Smooth muscle cell (in vitro differentiated cells): ENCODE results near the gene ADISSP. TPM values are rescaled to one million over a fixed set of nuclear protein-coding genes. Genes with fewer than 3 reads are reported as not detected.

Experiments used
- DNase-seq: peaks from one replicate; lab custom pipeline; 2025; ENCODE audit not compliant: unreplicated experiment; lab: John Stamatoyannopoulos, UW
- H2AFZ ChIP-seq: fragments of 200-600 bp; sonication (generic); 2 replicates; pipeline ENCODE4 v1.6.0; 2016; ENCODE audit warnings: antibody characterized with exemption, low read depth, mild to moderate bottlenecking
- H3F3A ChIP-seq: fragments of 200-600 bp; sonication (generic); 2 replicates; pipeline ENCODE4 v1.6.0; 2017; ENCODE audit warnings: antibody characterized with exemption, low read depth
- H3K27ac ChIP-seq: fragments of 200-600 bp; sonication (generic); 2 replicates; pipeline ENCODE4 v1.5.1; 2016; ENCODE audit warnings: low read depth, mild to moderate bottlenecking
- H3K27me3 ChIP-seq: fragments of 200-600 bp; sonication (generic); 2 replicates; pipeline ENCODE4 v1.6.1; 2016; ENCODE audit warnings: low read depth, mild to moderate bottlenecking
- H3K36me3 ChIP-seq: fragments of 200-600 bp; sonication (generic); 2 replicates; pipeline ENCODE4 v1.5.1; 2016; ENCODE audit warnings: low read depth
- H3K4me1 ChIP-seq: fragments of 200-600 bp; sonication (generic); 2 replicates; pipeline ENCODE4 v1.5.1; 2016; ENCODE audit warnings: low read depth
- H3K4me2 ChIP-seq: fragments of 200-600 bp; sonication (generic); 2 replicates; pipeline ENCODE4 v1.6.0; 2016; ENCODE audit warnings: mild to moderate bottlenecking
- H3K4me3 ChIP-seq: fragments of 200-600 bp; sonication (generic); 2 replicates; pipeline ENCODE4 v1.5.1; 2016; ENCODE audit warnings: mild to moderate bottlenecking
- H3K79me2 ChIP-seq: fragments of 200-600 bp; sonication (generic); 2 replicates; pipeline ENCODE4 v1.6.0; 2016; ENCODE audit warnings: low read depth, mild to moderate bottlenecking
- H3K9ac ChIP-seq: fragments of 200-600 bp; sonication (generic); 2 replicates; pipeline ENCODE4 v1.6.0; 2016; ENCODE audit warnings: low read depth
- H3K9me3 ChIP-seq: fragments of 200-600 bp; sonication (generic); replicated peaks from 2 replicates; pipeline ENCODE4 v1.5.1; 2016; ENCODE audit warnings: low read depth
- H4K20me1 ChIP-seq: fragments of 200-600 bp; sonication (generic); 2 replicates; pipeline ENCODE4 v1.6.0; 2016; ENCODE audit warnings: low read depth
- WGBS: methylation state at CpG from one replicate; pipeline ENCODE4 v1.1.7; 2016; ENCODE audit warnings: low lambda C conversion rate; 5-methylcytosine and 5-hydroxymethylcytosine counted together
- polyA plus RNA-seq: library from polyadenylated mRNA; unstranded; fragments of >200 nt; fragmentation: Nextera tagmentation; extraction: Ambion mirVana; gene quantifications from 2 replicates; pipeline ENCODE4 v1.2.1, GENCODE V29; 2016
- total RNA-seq: library from RNA; depleted of rRNA; stranded (reverse); fragments of >200 nt; gene quantifications from 2 replicates; pipeline ENCODE4 v1.2.3, GENCODE V29; 2014
- TF ChIP-seq, protein P1 (sequence below): fragments of 200-600 bp; sonication (generic); IDR thresholded peaks from 2 replicates; pipeline ENCODE4 v1.5.1; 2017; ENCODE audit warnings: borderline replicate concordance, mild to moderate bottlenecking, antibody characterized with exemption; ENCODE audit not compliant: insufficient read depth, poor library complexity, severe bottlenecking

The ADISSP gene
- total and polyA plus RNA-seq, 2 experiments from 2014 or later = 7.6 to 46.7 TPM

DNA sequence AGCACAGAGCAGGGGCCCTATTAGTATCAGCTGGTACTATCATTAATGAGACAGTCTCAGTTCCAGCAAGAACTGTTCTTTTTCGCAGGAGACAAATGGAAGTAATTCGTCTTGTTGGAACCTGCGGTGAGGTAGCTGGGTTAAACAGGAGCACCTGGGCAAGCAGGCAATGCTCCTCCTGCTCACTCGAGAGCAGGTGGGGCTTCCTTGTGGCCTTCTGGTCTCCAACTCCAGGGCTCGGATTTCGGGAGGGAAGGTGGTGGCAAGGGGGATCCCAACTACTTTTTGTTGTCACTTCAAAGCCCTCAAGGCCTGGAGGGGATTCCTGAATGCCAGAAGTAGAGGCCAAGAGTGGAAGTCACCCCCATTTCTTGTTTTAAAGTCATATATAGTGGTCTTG, 15.0 kb upstream of the ADISSP start:
- no peaks in the 10 kb centered on the region for H3K36me3 ChIP-seq
- WGBS = 81% methylated on average over 6 of the region's 6 CpGs
- peaks cover 14% of the 10 kb centered on the region for H3F3A ChIP-seq
- no peak for DNase-seq
- H4K20me1 ChIP-seq = peaks cover 35% of the 10 kb centered on the region
- H3K4me1 ChIP-seq = peaks cover 10% of the 10 kb centered on the region
- H2AFZ ChIP-seq = no peak overlapping the region
- TF ChIP-seq, protein P1, sequence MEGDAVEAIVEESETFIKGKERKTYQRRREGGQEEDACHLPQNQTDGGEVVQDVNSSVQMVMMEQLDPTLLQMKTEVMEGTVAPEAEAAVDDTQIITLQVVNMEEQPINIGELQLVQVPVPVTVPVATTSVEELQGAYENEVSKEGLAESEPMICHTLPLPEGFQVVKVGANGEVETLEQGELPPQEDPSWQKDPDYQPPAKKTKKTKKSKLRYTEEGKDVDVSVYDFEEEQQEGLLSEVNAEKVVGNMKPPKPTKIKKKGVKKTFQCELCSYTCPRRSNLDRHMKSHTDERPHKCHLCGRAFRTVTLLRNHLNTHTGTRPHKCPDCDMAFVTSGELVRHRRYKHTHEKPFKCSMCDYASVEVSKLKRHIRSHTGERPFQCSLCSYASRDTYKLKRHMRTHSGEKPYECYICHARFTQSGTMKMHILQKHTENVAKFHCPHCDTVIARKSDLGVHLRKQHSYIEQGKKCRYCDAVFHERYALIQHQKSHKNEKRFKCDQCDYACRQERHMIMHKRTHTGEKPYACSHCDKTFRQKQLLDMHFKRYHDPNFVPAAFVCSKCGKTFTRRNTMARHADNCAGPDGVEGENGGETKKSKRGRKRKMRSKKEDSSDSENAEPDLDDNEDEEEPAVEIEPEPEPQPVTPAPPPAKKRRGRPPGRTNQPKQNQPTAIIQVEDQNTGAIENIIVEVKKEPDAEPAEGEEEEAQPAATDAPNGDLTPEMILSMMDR = no peak
- peaks cover 24% of the 10 kb centered on the region for H3K79me2 ChIP-seq
- peaks cover 19% of the 10 kb centered on the region for H3K27me3 ChIP-seq
- H3K4me2 ChIP-seq = no peak overlapping the region
- no peak overlapping the region for H3K27ac ChIP-seq
- H3K9me3 ChIP-seq = no peaks in the 10 kb centered on the region
- no peak overlapping the region for H3K4me3 ChIP-seq
- no peak overlapping the region for H3K9ac ChIP-seq

GRCh38 chr20:3781153-3781910, 13.8 kb upstream of the ADISSP start, which contains the start of gene SPEF1:
TSS of gene SPEF1 (minus strand) at chr20:3781448. CDS start at chr20:3781287, 161 bp downstream.
- peak within 1 kb of the TSS; percentile 35 for H2AFZ ChIP-seq
- H3K4me1 ChIP-seq = peaks cover 10% of the 10 kb centered on the region
- no peaks in the 10 kb centered on the region for H3K36me3 ChIP-seq
- peak; percentile 22 for DNase-seq
- no peaks in the 10 kb centered on the region for H3K9me3 ChIP-seq
- H3K79me2 ChIP-seq = peaks cover 24% of the 10 kb centered on the region
- H3K4me3 ChIP-seq = peak within 1 kb of the TSS; percentile 51
- peak within 1 kb of the TSS; percentile 47 for H3K27ac ChIP-seq
- H3F3A ChIP-seq = peaks cover 14% of the 10 kb centered on the region
- WGBS = 21% methylated on average over 28 of the region's 28 CpGs
- peaks cover 35% of the 10 kb centered on the region for H4K20me1 ChIP-seq
- H3K4me2 ChIP-seq = peak within 1 kb of the TSS; percentile 92
- TF ChIP-seq, protein P1 = peak; percentile 34
- H3K27me3 ChIP-seq = peaks cover 19% of the 10 kb centered on the region
- peak within 1 kb of the TSS; percentile 56 for H3K9ac ChIP-seq

- Histone ChIP-seq H3K79me2 (peaks cover 6% of the 10 kb centered on the region), H3K27me3 (peaks cover 19% of the 10 kb centered on the region), H3F3A (peaks cover 14% of the 10 kb centered on the region), H3K9me3 (no peaks in the 10 kb centered on the region), H3K4me2 (no peak overlapping the region), H3K9ac (no peak overlapping the region), H3K27ac (no peak overlapping the region), H3K4me1 (peaks cover 10% of the 10 kb centered on the region), H3K4me3 (no peak overlapping the region), H4K20me1 (peaks cover 13% of the 10 kb centered on the region), H2AFZ (no peak overlapping the region), H3K36me3 (no peaks in the 10 kb centered on the region)
- 82% methylated on average over 18 of the region's 18 CpGs for WGBS
- DNase-seq = no peak
- TF ChIP-seq, protein P1 = no peak
Observed at GRCh38 chr20:3778976-3779375, 11.4 kb upstream of the ADISSP start.
